Spleen (tissue), 7 donors: ENCODE results near the gene PIMREG.

Experiments used
- CTCF ChIP-seq, 11 experiments: fragments of 200-600 bp in 7 of 11; fragments of 450-650 bp in 4 of 11; sonication (generic) in 4 of 11; IDR thresholded peaks in 8 of 11; conservative IDR thresholded peaks in 3 of 11; 1 replicate in 7 of 11; 2 replicates in 4 of 11; pipeline versions ENCODE4 v1.4.0 to v1.8.0; 2016 to 2021; ENCODE audit warnings: antibody characterized with exemption in 11 of 11, inconsistent platforms in 4 of 11, mild to moderate bottlenecking in 1 of 11
- POLR2A ChIP-seq, 3 donors: fragments of 450-650 bp; IDR thresholded peaks; one replicate each; pipeline ENCODE4 v1.5.1; 2017; ENCODE audit warnings: antibody characterized with exemption in 3 of 3, mild to moderate bottlenecking in 1 of 3
- donor health status: DM: no; HTN: no; CAD: no; lungs with moderate emphysema.
- donor health status: DM: no; HTN: no; CAD: no.
- donor health status: DM: no; HTN: no; CAD: no.

DNA sequence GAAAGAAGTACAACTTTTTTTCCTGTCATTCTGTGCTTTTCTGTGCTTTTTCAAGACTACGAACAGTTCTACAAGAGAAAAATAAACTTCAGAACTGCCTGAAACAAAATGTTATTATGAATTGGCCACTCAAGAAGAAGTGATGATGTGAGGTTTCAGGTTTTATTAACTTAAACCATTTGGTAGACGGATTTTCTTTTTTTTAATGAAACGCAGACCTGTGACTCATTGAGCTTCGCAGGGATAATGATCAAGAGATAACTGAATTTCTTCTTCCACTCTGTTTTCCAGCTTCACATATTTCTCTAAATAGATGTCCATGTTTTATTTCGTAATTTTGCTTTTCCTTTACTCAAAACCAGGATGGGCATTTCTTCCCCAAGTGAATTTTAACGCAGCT, 42.0 kb upstream of the PIMREG start:
- no peak for TF ChIP-seq CTCF (IDR thresholded peaks at IDR 0.05 in 8 of 11, conservative IDR thresholded peaks at IDR 0.05 in 3 of 11)
- no peak for TF ChIP-seq POLR2A (IDR thresholded peaks at IDR 0.05)
